Thoracic aorta (tissue), 2 donors: ENCODE measurements around the gene SELENOK. TPM values are rescaled to one million over a fixed set of nuclear protein-coding genes. Genes with fewer than 3 reads are reported as not detected.

ENCODE experiments used
- ATAC-seq: fragments of 150-250 bp; one replicate; pipeline ENCODE4 v1.8.0; 2017; ENCODE audit warnings: low read depth; ENCODE audit not compliant: insufficient number of reproducible peaks, low FRiP score
- DNase-seq: peaks from one replicate; pipeline ENCODE4 v3.0.0-alpha.2; 2020; ENCODE audit warnings: low spot score
- H3K27ac ChIP-seq, 2 donors: fragments of 200-600 bp; sonication (generic); 1 replicate in 1 of 2; 2 replicates in 1 of 2; pipeline ENCODE4 v1.5.1; 2016; ENCODE audit warnings: mild to moderate bottlenecking in 2 of 2, moderate library complexity in 2 of 2
- H3K27me3 ChIP-seq: fragments of 200-600 bp; sonication (generic); replicated peaks from 2 replicates; pipeline ENCODE4 v1.6.0; 2016; ENCODE audit warnings: mild to moderate bottlenecking; ENCODE audit not compliant: insufficient read depth
- H3K36me3 ChIP-seq: fragments of 200-600 bp; sonication (generic); one replicate; pipeline ENCODE4 v1.5.1; 2016
- H3K4me1 ChIP-seq, 2 donors: fragments of 200-600 bp; sonication (generic); 1 replicate in 1 of 2; 2 replicates in 1 of 2; pipeline versions ENCODE4 v1.5.1 to v1.6.0; 2016; ENCODE audit warnings: low read depth in 2 of 2, mild to moderate bottlenecking in 1 of 2; ENCODE audit not compliant: control insufficient read depth in 1 of 2
- H3K4me3 ChIP-seq: fragments of 200-600 bp; sonication (generic); 2 replicates; pipeline ENCODE4 v1.5.1; 2016; ENCODE audit warnings: mild to moderate bottlenecking
- H3K9me3 ChIP-seq: fragments of 200-600 bp; sonication (generic); 2 replicates; pipeline ENCODE4 v1.5.1; 2016
- total RNA-seq, 2 donors: library from RNA; depleted of rRNA; stranded (reverse); fragments of >200 nt; gene quantifications; one replicate each; pipeline versions ENCODE4 v1.1.0 to v1.2.3, GENCODE V29; 2016
- TF ChIP-seq, protein P1 (sequence below): fragments of 200-600 bp; sonication (generic); IDR thresholded peaks from one replicate; pipeline ENCODE4 v1.5.1; 2019; ENCODE audit warnings: antibody characterized with exemption

Gene SELENOK
- total RNA-seq, 2 donors from 2014 or later, result 22.6 to 36.8 TPM

DNA sequence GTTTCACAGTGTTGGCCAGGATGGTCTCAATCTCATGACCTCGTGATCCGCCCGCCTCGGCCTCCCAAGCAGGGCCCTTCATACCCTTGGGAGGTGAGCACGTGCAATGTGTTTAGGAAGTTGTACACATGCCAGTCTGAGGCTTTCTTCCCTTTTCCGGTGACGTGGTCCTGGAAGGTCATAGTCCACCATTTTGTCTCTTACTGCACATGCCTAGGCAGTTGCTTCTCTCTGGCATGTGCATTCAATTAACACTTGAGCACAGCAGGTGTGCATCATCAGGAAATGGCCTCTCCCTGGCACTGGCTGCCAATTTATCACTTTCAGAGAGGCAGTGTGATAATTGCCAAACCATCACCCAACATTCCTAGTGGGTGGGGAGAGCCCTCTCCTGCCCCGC lies 21.7 kb upstream of the SELENOK start:
- Histone ChIP-seq H3K27ac (no peak overlapping the region), H3K27me3 (peaks cover 5% of the 10 kb centered on the region), H3K36me3 (no peaks in the 10 kb centered on the region), H3K4me1 (no peaks in the 10 kb centered on the region), H3K4me3 (no peak overlapping the region), H3K9me3 (no peaks in the 10 kb centered on the region)
- TF ChIP-seq, protein P1, sequence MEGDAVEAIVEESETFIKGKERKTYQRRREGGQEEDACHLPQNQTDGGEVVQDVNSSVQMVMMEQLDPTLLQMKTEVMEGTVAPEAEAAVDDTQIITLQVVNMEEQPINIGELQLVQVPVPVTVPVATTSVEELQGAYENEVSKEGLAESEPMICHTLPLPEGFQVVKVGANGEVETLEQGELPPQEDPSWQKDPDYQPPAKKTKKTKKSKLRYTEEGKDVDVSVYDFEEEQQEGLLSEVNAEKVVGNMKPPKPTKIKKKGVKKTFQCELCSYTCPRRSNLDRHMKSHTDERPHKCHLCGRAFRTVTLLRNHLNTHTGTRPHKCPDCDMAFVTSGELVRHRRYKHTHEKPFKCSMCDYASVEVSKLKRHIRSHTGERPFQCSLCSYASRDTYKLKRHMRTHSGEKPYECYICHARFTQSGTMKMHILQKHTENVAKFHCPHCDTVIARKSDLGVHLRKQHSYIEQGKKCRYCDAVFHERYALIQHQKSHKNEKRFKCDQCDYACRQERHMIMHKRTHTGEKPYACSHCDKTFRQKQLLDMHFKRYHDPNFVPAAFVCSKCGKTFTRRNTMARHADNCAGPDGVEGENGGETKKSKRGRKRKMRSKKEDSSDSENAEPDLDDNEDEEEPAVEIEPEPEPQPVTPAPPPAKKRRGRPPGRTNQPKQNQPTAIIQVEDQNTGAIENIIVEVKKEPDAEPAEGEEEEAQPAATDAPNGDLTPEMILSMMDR, result no peak
- no peak for ATAC-seq
- no peak for DNase-seq

DNA sequence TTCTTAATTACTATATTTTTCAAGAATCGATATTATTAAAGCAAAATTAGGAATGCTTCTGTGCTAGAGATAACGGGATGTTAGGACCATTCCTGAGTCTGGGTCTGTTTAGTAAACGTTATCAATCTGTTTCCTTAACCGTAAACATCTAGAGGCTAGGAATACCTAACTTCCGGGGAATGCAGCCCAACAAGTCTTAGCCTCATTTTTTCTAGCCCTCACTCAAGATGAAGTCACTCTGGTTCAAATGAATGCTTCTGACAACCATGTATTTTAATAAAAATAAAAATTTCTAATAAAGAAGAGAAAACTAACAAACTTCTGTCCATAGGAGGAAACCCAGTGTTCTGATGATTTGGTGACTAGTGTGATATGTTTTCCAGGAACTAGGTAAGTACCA lies 11.1 kb upstream of the SELENOK start:
- no peak overlapping the region for H3K4me3 ChIP-seq
- peaks cover 4% of the 10 kb centered on the region for H3K9me3 ChIP-seq
- no peaks in the 10 kb centered on the region for H3K27me3 ChIP-seq
- H3K4me1 ChIP-seq, result no peaks in the 10 kb centered on the region
- no peak for DNase-seq
- no peak overlapping the region for H3K27ac ChIP-seq
- TF ChIP-seq, protein P1, result no peak
- ATAC-seq, result no peak
- H3K36me3 ChIP-seq, result no peaks in the 10 kb centered on the region

- DNase-seq (no peak), ATAC-seq (no peak)
- Histone ChIP-seq H3K27me3 (no peaks in the 10 kb centered on the region), H3K4me3 (no peak overlapping the region), H3K9me3 (peaks cover 4% of the 10 kb centered on the region), H3K4me1 (no peaks in the 10 kb centered on the region), H3K27ac (no peak overlapping the region), H3K36me3 (no peaks in the 10 kb centered on the region)
- TF ChIP-seq, protein P1, result no peak
Measured at GRCh38 chr3:53902067-53902466, 10.4 kb upstream of the SELENOK start.

- H3K27ac ChIP-seq, result no peak overlapping the region
- no peaks in the 10 kb centered on the region for H3K36me3 ChIP-seq
- TF ChIP-seq, protein P1, result no peak
- no peak for ATAC-seq
- no peaks in the 10 kb centered on the region for H3K27me3 ChIP-seq
- H3K4me1 ChIP-seq, result no peaks in the 10 kb centered on the region
- H3K4me3 ChIP-seq, result no peak overlapping the region
- no peak for DNase-seq
- no peaks in the 10 kb centered on the region for H3K9me3 ChIP-seq
Measured at GRCh38 chr3:53900666-53901331, 9.1 kb upstream of the SELENOK start.

DNA sequence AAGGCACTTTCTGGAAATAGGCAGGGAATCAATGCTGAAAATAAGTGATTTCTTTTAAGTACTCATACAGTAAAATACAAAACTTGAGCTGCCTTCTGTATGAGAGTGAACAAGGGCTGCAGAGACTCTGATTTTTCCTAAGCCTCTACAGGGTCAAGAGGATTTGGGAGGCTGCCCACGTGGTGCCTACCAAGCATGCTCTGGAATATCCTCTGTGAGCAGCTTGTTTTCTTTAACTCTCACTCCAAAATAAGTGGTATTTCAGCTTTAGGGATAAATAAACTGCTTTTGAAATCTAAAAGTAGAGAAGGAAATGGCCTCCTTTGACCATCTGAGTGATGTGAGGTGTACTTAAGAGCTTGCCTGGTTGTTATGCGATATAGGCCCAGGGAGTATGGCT lies 8.1 kb upstream of the SELENOK start:
- Histone ChIP-seq H3K36me3 (no peaks in the 10 kb centered on the region), H3K4me3 (no peak overlapping the region), H3K9me3 (no peaks in the 10 kb centered on the region), H3K27ac (no peak overlapping the region), H3K27me3 (no peaks in the 10 kb centered on the region), H3K4me1 (no peaks in the 10 kb centered on the region)
- TF ChIP-seq, protein P1, result no peak
- ATAC-seq (no peak), DNase-seq (no peak)
